ENCODE results near the gene NAV3. TPM values are rescaled to one million over a fixed set of nuclear protein-coding genes. Genes with fewer than 3 reads are reported as not detected.

Gene NAV3
- total and polyA plus RNA-seq, 7 donors: 0.50 to 13.3 (median 6.8) TPM; not detected in 1

DNA sequence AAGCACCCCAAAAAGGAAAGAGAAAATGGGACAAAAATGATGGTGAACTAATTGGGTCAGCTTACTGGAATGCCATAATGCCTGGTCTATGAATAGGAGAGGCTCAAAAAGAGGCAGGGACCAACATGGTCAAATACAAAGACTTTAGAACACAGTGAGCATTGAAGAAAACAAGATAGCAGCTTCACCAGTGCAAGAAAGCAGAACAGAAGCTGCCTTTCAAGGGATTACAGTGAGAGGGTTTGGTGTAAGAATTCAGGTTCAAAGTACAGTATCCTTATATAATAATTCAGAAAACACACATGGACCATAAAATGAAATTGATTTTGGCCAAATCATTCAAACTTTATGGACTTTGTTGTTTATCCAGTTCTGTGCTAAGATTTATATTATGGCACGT, 162.1 kb downstream of the NAV3 start:
- 13 to 60% methylated on average over 1 of the region's 1 CpG for WGBS, 2 donors
- intact Hi-C loops (cut with DNase I): no loop called here

DNA sequence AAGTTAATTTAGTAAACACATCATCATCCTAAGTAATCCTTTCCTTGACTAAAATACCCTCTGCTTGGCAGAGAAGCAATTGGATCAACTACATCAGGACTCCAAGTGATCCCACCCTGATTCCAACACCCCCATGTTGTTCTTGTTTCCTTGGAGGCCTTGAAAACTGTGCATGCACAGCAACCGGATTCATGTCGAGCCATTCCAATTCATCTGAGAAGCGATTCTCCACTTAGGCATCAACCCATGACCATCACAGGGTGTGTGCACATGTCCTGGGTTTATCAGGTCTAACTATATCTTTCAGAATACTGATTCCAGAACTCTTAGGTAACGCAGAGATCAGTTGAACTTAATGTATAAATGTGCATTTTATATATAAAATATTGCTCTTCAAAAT, 163.0 kb downstream of the NAV3 start:
- Histone ChIP-seq H3K9me3 (no peaks in the 10 kb centered on the region), H3K4me3 (no peak overlapping the region), H3K4me1 (no peaks in the 10 kb centered on the region), H3K27ac (no peak overlapping the region), H3K36me3 (no peaks in the 10 kb centered on the region), H3K27me3 (no peaks in the 10 kb centered on the region)
- 64 to 79% methylated on average over 4 of the region's 4 CpGs for WGBS, 2 donors
- DNase-seq: no peak
- TF ChIP-seq POLR2A (IDR thresholded peaks at IDR 0.05): no peak
- TF ChIP-seq POLR2AphosphoS5 (IDR thresholded peaks at IDR 0.05): no peak
- TF ChIP-seq, protein P1, sequence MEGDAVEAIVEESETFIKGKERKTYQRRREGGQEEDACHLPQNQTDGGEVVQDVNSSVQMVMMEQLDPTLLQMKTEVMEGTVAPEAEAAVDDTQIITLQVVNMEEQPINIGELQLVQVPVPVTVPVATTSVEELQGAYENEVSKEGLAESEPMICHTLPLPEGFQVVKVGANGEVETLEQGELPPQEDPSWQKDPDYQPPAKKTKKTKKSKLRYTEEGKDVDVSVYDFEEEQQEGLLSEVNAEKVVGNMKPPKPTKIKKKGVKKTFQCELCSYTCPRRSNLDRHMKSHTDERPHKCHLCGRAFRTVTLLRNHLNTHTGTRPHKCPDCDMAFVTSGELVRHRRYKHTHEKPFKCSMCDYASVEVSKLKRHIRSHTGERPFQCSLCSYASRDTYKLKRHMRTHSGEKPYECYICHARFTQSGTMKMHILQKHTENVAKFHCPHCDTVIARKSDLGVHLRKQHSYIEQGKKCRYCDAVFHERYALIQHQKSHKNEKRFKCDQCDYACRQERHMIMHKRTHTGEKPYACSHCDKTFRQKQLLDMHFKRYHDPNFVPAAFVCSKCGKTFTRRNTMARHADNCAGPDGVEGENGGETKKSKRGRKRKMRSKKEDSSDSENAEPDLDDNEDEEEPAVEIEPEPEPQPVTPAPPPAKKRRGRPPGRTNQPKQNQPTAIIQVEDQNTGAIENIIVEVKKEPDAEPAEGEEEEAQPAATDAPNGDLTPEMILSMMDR (IDR thresholded peaks at IDR 0.05): no peak
- no peak for TF ChIP-seq EP300 (IDR thresholded peaks at IDR 0.05)
- intact Hi-C loops (cut with DNase I): no loop called here

More for the DNA sequence above, 162.1 kb downstream of the NAV3 start:
- no peak for TF ChIP-seq EP300 (IDR thresholded peaks at IDR 0.05)
- TF ChIP-seq, protein P1 (IDR thresholded peaks at IDR 0.05): no peak
- no peak for TF ChIP-seq POLR2AphosphoS5 (IDR thresholded peaks at IDR 0.05)
- TF ChIP-seq POLR2A (IDR thresholded peaks at IDR 0.05): no peak
- Histone ChIP-seq H3K4me3 (no peak overlapping the region), H3K9me3 (no peaks in the 10 kb centered on the region), H3K27ac (no peak overlapping the region), H3K4me1 (no peaks in the 10 kb centered on the region), H3K36me3 (no peaks in the 10 kb centered on the region), H3K27me3 (no peaks in the 10 kb centered on the region)
- no peak for DNase-seq

DNA sequence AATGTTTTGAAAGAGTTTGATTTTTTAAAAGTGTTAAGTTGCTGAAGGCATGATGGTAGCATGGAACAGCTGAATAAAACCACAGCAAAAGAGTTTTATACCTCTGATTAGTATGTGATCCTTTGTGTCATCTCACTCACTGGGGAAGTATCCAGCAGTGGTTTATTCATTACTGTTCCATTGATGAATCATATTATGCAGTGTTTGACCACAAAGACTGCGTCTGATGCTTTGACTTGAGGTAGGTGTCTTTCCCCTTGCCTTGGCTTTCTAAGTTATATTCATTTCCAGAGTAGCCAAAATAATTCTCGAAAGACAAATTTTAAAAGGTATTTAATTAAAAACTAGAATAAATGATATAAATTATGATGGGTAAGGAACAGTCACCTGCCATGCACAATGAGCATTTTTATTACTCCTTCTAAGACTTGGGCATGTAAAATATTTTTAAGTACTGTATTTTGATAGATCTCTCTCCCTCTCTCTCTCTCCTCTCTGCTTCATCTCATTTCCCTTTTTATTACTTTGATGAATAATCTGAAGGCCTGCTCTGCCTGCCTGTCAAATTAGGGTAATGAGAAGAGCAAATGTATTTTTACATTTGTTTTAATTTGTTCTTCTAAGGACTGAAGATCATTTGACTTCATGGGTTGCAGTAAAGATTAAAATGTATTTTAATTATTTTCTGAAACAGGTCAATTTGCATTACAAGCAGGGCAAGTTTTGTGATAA, 164.9 kb downstream of the NAV3 start:
- intact Hi-C loops (cut with DNase I): no loop called here
- Histone ChIP-seq H3K27ac (no peak overlapping the region), H3K36me3 (no peaks in the 10 kb centered on the region), H3K9me3 (no peaks in the 10 kb centered on the region), H3K4me3 (no peak overlapping the region), H3K27me3 (no peaks in the 10 kb centered on the region), H3K4me1 (no peaks in the 10 kb centered on the region)
- no peak for DNase-seq
- no peak for TF ChIP-seq POLR2AphosphoS5 (IDR thresholded peaks at IDR 0.05)
- TF ChIP-seq POLR2A (IDR thresholded peaks at IDR 0.05): no peak
- TF ChIP-seq, protein P1 (IDR thresholded peaks at IDR 0.05): no peak
- no peak for TF ChIP-seq EP300 (IDR thresholded peaks at IDR 0.05)
- 78 to 79% methylated on average over 2 of the region's 2 CpGs for WGBS, 2 donors

DNA sequence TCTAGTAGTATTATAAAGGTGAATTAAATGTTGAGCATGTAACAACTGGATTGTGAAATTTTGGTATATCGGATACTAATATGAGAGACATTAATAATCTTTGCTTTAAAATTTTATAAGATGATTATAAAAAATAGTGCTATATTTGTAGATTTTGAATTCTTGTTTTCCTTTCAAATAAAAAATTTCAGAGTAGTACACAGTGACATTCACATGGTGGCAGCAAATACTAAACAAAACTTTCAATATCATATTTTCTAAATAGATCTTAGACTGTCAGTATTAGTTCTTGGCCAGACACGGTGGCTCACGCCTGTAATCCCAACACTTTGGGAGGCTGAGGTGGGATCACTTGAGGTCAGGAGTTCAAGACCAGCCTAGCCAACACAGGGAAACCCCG, 166.0 kb downstream of the NAV3 start:
- Histone ChIP-seq H3K4me1 (no peaks in the 10 kb centered on the region), H3K9me3 (no peaks in the 10 kb centered on the region), H3K4me3 (no peak overlapping the region), H3K27me3 (no peaks in the 10 kb centered on the region), H3K36me3 (no peaks in the 10 kb centered on the region), H3K27ac (no peak overlapping the region)
- TF ChIP-seq POLR2A (IDR thresholded peaks at IDR 0.05) (no peak), POLR2AphosphoS5 (IDR thresholded peaks at IDR 0.05) (no peak), EP300 (IDR thresholded peaks at IDR 0.05) (no peak)
- TF ChIP-seq, protein P1 (IDR thresholded peaks at IDR 0.05): no peak
- no peak for DNase-seq
- WGBS, 2 donors: 78 to 91% methylated on average over 4 of the region's 4 CpGs
- intact Hi-C loops (cut with DNase I): no loop called here

Data from sigmoid colon (tissue), 7 donors.